Bone marrow (tissue), 2 donors: ENCODE measurements around the gene FAM174C.

Experiments used
- DNase-seq, 2 donors: peaks; one replicate each; lab custom pipeline; 2025; lab: John Stamatoyannopoulos, UW

The FAM174C gene

DNA sequence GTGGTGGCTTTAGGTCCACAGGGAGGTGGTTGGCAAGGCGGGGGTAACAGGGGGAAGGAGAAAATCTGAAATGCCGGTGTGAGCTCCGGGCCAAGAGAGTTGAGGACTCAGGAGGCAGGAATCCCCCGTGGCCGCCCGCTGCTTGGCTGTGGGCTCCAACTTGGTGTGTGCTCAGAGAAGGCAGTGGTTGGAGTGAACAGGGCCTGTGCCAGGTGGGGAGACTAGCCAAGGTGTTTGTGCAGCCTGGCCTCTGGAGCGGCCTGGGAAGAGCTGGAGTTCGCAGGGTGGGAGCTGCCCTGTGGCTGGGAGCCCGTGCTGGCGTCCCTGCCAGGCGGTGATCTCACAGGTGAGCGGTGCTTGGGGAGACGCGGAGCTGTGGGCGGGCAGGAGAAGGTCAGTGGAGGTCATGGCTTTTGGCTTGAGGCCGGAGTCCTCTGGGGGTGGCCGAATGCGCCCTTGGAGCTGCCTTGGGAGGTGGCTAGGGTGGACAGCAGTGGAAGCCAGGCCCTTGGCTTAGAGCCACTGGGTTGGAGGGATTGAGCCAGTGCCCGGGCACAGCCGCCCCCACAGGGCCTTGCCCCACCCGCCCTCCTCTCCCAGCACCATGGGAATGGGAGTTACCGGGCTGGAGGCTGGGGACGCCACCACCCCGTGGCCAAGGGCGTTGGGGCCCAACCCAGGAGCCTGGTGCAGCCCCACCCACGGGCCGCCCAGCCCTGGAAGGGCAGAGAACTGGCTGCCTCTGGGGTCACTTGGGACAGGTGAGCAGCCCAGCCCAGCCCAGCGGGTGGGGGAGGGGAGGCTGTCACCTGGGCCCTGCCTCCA, 13.3 kb upstream of the FAM174C start:
- no peak for DNase-seq

GRCh38 chr19:1262623-1263123, 12.7 kb upstream of the FAM174C start:
- DNase-seq: no peak

- no peak for DNase-seq
Measured at GRCh38 chr19:1263188-1263587, 12.1 kb upstream of the FAM174C start.

DNA sequence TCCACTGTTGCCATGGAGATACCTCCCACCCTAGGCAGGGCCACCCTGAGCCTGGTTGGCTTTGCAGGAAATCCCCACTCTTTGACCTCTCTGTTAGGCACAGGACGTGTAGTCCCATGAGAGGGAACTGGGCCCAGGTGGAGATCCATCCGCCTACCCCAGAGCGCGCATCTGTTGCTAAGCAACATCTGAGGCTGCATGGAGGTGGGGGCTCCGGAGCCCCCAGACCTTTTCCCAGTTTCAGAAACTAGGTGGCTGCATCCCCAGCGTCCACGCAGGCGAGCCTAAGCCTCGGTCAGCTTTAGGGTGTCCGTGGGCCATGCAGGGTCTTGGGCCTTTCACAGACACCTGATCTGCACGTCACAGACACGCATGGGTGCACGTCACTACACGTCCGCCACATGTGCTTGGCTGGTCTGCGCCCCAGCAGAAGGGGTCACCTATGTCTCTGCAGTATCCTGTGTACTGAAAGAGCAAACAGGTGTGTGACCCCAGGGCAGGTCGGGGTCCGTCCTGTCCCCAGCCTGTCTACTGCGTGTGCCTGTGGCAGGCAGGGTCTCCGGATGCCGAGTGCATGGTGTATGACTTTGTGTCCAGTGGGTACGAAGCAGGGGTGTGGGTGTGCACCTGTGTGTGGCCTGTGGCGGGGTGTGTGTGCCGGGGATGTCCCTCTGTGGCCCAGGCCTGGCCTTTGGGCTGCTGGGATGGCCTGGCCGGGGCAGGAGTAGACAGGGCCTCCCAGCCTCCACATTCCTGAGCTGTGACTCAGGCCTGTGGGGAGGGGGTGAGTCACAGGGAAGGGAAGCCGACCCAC, 10.3 kb upstream of the FAM174C start:
- DNase-seq: no peak

DNA sequence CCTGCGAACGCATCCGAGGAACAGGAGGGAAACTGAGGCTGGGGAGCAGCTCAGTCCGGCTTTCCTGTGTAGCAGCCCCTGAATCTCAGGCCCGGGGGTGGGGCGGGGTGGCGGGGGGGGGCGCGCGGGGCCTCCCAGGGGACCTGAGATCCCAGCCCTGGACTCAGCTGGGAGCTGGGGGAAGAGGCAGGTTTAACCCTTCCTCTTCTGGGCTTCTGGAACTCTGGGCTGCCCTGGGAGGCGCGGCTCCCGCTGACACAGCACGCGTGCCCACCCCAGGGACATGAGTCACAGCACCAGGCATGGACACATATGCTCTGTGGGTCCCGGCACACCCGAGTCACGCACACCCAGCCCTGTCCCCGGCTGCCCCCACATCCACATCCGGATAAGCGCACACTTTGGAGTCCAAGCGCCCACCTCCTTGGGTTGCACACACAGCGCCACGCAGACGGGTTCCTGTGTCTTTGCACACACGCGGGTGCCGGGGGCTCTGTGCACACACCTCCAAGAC, 9.7 kb upstream of the FAM174C start:
- peak; percentile 55 to 84 for DNase-seq

- DNase-seq: peak; percentile 33 to 86
Measured at GRCh38 chr19:1266129-1266915, 9.0 kb upstream of the FAM174C start.

DNA sequence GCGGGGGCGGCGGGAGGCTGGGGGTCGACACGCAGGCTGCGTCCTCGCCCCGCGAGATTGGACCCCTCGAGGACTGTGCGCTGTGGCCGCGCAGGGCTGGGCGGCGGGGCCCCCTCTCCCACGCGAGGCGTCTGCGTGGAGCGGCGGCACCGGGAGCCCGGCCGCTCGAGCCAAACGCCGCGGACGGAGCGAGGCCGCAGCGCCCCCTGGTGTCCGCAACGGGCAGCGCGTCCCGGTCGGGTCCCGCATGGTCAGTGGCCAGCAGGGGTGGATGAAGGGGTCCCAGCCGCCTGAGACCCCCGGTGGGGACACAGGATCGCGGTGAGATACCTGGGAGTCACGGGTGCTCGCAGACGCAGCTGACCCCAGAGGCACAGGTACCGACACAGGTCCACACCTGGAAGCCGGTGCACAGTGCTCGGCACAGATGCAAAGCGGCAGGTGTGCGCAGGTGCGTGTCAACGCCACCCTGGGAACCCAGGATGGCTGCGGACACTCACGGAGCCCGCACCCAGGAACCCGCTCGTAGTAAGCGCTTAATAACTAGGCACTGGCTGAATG, 8.3 kb upstream of the FAM174C start:
- peak in 1 of 2 donors; percentile 82 for DNase-seq

DNA sequence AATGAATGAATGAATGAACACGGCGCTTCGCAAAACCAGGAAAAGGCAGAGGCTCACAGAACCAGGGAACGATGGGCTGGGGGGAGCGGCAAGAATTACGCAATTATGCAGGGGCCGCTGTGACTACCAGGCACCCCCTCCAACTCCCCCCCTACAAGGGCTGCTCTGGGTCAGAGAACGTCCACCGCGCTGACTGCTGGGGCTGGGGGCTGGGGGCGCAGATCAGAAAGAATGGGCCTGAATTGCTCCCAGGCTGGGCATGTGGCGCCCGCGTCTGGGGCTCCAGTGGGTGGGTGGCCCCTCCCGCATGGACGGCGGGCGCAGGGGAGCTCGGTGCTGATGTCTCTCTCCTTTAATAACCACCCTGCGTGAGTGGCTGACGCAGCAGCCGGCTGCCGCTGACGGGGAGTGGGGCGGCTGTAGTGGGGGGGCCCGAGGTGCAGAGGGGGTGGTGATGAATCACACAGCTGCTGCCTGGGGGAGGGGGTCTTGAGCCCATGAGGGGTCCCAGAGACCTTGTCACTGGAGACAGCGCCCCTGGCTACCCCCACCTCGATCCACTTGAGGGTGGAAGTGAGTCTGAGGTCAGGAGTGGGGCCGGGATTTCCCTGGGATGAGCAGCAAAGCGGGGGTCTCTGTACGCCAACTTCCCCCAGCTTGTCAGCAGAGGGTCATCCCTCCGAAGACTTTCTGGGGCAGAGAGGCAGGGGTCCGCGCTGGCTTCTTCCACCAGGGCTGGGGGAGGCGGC, 7.7 kb upstream of the FAM174C start:
- DNase-seq: no peak

DNA sequence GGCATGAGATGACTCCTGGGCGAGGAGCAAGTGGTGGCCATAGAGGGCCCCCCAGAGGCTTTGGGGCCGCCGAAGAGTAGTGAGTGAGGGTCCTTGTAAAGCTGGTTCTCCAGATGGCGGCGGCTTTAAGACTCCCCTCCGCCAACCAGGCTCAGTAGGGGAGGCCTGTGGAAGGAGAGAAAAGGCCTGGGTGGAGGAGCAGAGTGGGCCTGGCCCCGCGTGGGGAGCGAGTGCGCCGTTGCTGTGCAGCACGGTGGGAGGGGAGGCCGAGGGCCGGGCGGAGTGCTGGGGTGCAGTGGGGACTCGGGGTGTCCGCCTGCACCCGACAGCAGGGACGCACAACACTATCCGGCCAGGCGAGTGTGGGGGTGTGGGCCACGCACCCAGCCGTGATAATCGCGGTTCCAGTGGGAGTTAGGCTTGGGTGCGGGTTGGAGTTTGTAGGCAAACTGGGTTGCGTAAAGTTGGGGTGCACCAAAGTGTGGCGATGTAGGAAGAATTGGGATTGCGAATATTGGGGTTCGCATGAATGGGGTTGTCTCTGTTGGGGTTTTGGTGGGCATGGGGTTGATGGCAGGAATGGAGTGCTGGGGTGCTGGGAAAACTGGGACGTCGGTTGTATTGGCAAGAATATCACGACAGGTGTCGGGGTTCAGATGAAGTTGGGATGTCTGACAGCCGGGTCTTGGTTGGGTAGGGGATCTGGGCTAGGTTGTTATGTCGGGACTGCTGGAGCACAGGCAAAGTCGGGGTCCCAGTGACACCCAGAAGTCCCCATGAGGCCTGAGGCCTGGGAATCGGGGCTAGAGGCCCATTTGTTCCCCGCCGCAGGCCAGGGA, 6.9 kb upstream of the FAM174C start:
- DNase-seq: no peak

DNA sequence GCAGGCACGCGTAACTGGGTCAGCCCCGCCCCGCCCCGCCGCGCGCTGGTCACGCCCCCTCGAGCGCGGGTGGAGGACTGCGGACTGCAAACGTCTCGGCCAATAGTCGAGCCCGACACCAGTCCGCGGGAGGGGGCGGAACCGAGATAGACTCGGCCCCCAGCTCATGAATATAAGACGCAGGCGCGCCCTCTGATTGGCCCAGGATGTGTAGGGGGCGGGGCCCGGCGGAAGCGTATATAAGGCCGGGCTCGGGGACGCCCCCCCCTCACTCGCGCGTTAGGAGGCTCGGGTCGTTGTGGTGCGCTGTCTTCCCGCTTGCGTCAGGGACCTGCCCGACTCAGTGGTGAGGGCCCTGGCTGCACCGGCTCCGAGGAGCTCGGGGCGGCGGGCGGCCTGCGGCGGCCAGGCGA, 6.3 kb upstream of the FAM174C start, which contains the start of gene CIRBP:
CIRBP (plus strand) TSS at position 268 of the 413 bp plus-strand sequence. CDS start 1,602 bp downstream, outside the sequence.
- DNase-seq: peak; percentile 92

DNA sequence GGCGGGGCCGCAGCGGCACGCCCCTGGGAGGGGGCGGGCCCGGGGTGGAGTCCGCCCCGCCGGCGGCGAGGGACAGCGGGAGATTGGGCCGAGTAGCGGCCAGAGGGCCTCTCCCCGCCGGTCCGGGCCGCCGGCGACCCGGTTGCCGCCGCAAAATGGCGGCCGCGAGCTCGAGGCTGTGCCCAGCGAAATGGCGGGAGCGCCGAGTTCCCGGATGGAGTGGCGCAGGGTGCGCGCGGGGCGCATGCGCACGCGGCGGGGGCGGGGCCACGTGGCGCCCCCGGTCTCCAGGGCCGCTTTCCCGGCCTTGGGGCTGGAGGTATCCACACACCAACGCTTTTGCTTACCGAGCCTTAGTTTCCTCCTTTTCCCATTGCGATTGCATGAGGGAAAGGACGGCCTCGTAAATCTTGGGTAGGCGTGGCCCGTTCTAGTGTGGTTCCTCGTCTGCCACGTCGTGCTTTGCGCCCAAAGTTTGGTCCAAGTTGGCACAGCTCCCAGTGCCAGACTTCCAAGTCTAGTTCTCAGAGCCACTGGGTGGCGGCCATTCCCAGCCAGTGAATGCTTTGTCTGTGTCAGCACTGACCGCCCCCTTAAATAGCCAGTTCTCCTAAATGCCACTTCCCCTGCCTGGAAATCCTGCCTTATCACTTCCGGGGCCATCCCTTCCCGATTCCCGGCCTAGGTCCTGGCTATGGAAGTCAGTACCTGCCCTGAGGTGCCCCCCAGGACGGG, 5.7 kb upstream of the FAM174C start:
- peak; percentile 37 to 83 for DNase-seq

GRCh38 chr19:1270213-1270853, 5.0 kb upstream of the FAM174C start:
- no peak for DNase-seq

- no peak for DNase-seq
Measured at GRCh38 chr19:1270854-1271527, 4.3 kb upstream of the FAM174C start.

DNA sequence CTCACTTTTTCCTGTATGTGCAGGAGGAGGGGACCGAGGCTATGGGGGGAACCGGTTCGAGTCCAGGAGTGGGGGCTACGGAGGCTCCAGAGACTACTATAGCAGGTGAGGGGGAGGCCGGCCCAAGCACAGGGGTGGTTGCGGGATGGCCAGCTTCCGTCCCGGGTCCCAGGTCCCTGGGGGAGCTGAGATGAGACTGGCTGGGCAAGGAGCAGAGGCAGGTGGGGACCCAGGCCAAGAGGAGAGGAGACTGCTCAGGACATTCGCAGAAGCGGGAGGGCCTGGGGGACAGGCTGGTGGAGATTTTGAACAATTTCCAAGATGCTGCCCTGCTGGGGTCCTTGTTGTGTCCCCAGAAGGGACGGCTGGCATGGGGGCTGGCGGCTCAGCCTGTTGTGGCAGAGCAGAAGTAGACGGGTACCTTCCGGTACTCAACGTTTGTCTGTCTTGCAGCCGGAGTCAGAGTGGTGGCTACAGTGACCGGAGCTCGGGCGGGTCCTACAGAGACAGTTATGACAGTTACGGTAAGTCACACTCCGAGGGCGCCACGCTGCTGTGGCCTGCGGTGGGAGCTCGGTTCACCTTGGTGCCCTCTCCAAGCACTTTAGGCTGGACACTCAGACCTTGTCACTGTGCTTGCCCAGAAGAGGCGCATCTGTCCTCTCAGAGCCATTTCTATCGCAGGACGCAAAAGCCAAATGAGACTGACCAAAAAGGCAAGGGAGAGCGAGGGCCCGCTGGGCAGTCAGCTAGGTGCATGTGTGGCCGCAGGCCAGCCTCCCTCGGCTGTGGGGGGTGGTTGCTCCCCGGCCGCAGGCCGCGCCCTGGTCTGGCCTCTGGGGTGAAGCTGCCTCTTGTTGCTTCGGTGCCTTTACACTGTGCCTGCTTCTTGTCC, 3.6 kb upstream of the FAM174C start:
- DNase-seq: no peak

- no peak for DNase-seq
Measured at GRCh38 chr19:1272423-1273262, 2.7 kb upstream of the FAM174C start.
